T-cell (primary cell): ENCODE data around the gene ACTA2. TPM values are rescaled to one million over a fixed set of nuclear protein-coding genes. Genes with fewer than 3 reads are reported as not detected.

Source experiments
- ATAC-seq, 4 experiments: fragments of 200-7000 bp in 3 of 4; fragments of 150-1000 bp in 1 of 4; cut with Tn5 transposase; replicated peaks in 1 of 4; 1 replicate in 3 of 4; 2 replicates in 1 of 4; pipeline ENCODE4 v1.10.0; 2021; ENCODE audit warnings: moderate library complexity in 3 of 4, mild to moderate bottlenecking in 2 of 4, moderate number of reproducible peaks in 1 of 4
- CTCF ChIA-PET, 2 donors: fragments of 300-600 bp; sonication (Branson Sonifier 250); formaldehyde crosslinking; loops; one replicate each; lab custom pipeline; 2022; ENCODE audit warnings: antibody characterized with exemption in 2 of 2; lab: Charles Lee
- POLR2A ChIA-PET, 2 donors: fragments of 300-600 bp; sonication (Branson Sonifier 250); formaldehyde crosslinking; loops; one replicate each; lab custom pipeline; 2022; ENCODE audit warnings: antibody characterized with exemption in 2 of 2; lab: Charles Lee
- DNase-seq, 35 experiments: peaks; one replicate each; pipeline versions ENCODE4 v3.0.0 to v3.0.0-alpha.2; 2013 to 2023
- H3K27ac ChIP-seq: one replicate; pipeline ENCODE4 v1.5.1; 2013; ENCODE audit warnings: low read length
- H3K27me3 ChIP-seq, 2 experiments: replicated peaks in 1 of 2; 1 replicate in 1 of 2; 2 replicates in 1 of 2; pipeline versions ENCODE4 v1.6.1 to v1.7.0; 2013; ENCODE audit warnings: low read length in 1 of 2, mixed read lengths in 1 of 2; ENCODE audit not compliant: control insufficient read depth in 2 of 2, insufficient read depth in 2 of 2; ENCODE audit errors: extremely low read depth in 1 of 2
- H3K36me3 ChIP-seq, 2 donors: 1 replicate in 1 of 2; 2 replicates in 1 of 2; pipeline versions ENCODE4 v1.6.1 to v1.7.0; 2013; ENCODE audit warnings: low read length in 1 of 2; ENCODE audit not compliant: control insufficient read depth in 2 of 2, insufficient read depth in 1 of 2; ENCODE audit errors: extremely low read depth in 1 of 2
- H3K4me1 ChIP-seq, 2 experiments: 1 replicate in 1 of 2; 2 replicates in 1 of 2; pipeline versions ENCODE4 v1.6.1 to v1.7.0; 2013; ENCODE audit warnings: low read length in 2 of 2, mixed read lengths in 1 of 2; ENCODE audit not compliant: insufficient read depth in 2 of 2, control insufficient read depth in 1 of 2; ENCODE audit errors: extremely low read depth in 1 of 2
- H3K4me3 ChIP-seq, 2 donors: 1 replicate in 1 of 2; 2 replicates in 1 of 2; pipeline versions ENCODE4 v1.5.1 to v1.7.0; 2013; ENCODE audit warnings: mild to moderate bottlenecking in 2 of 2, low read length in 1 of 2, moderate library complexity in 1 of 2; ENCODE audit not compliant: control insufficient read depth in 1 of 2; ENCODE audit errors: extremely low read depth in 1 of 2
- H3K9me3 ChIP-seq: 2 replicates; pipeline ENCODE4 v1.7.0; 2013
- H3K27ac Mint-ChIP-seq, 2 donors: one replicate each; pipeline ENCODE4 v1.8.0; 2020 to 2021; ENCODE audit warnings: mild to moderate bottlenecking in 2 of 2, mixed read lengths in 2 of 2
- H3K27me3 Mint-ChIP-seq, 2 donors: one replicate each; pipeline ENCODE4 v1.8.0; 2021 to 2022; ENCODE audit warnings: mixed read lengths in 2 of 2
- H3K36me3 Mint-ChIP-seq: one replicate; pipeline ENCODE4 v1.8.0; 2021; ENCODE audit warnings: mixed read lengths
- H3K4me1 Mint-ChIP-seq, 3 donors: one replicate each; pipeline ENCODE4 v1.8.0; 2020 to 2022; ENCODE audit warnings: mixed read lengths in 3 of 3, mild to moderate bottlenecking in 1 of 3
- H3K4me3 Mint-ChIP-seq, 3 donors: one replicate each; pipeline ENCODE4 v1.8.0; 2020 to 2022; ENCODE audit warnings: mild to moderate bottlenecking in 3 of 3, mixed read lengths in 3 of 3, moderate library complexity in 3 of 3
- H3K9me3 Mint-ChIP-seq, 3 donors: one replicate each; pipeline ENCODE4 v1.8.0; 2020 to 2022; ENCODE audit warnings: mixed read lengths in 3 of 3
- WGBS: methylation state at CpG from one replicate; pipeline ENCODE4 v1.1.5; 2013; ENCODE audit warnings: missing lambda C conversion rate; ENCODE audit not compliant: insufficient coverage; 5-methylcytosine and 5-hydroxymethylcytosine counted together
- total RNA-seq, 35 experiments: library from RNA in 6 of 35; stranded (reverse) in 6 of 35; fragments of 120-200 nt in 1 of 35; gene quantifications; one replicate each; pipeline versions ENCODE4 v1.2.1 to v1.2.4 and lab custom pipeline; 2013 to 2026

ACTA2 gene
- total RNA-seq, 5 donors from 2014 or later (not counting 1 experiment from before 2014, with no cell fraction given) = 4.0 to 7.8 (median 5.3) TPM

DNA sequence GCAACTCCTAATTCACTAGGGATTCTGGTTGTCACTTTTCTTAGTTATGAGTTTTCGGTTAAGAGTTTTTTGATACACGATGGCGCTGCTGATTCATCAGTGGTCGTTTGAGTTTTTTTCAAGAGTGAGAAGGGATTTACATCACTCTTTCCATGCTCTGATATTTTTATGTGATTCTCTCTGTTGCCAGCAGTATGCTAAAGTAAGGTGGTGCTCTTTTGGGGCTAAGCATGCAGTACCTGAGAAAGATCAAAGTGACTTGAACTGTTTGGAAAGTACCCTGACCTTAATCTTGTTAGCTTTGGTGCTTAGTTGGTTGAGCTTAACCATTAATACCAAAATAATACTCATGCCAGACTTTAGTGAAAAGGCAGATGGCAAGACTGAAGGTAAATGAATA lies 44.4 kb downstream of the ACTA2 start:
- POLR2A ChIA-PET = no interaction called here
- DNase-seq = peak in 1 of 35 experiments; percentile 25
- ATAC-seq = peak in 1 of 4 experiments; percentile 72
- Histone ChIP-seq H3K4me3 (no peak overlapping the region), H3K9me3 (no peaks in the 10 kb centered on the region), H3K27ac (no peak overlapping the region), H3K4me1 (no peaks in the 10 kb centered on the region), H3K36me3 (peaks cover 0 to 62% of the 10 kb centered on the region in 2 donors), H3K27me3 (no peaks in the 10 kb centered on the region)
- Mint-ChIP-seq H3K36me3 (peaks cover 60% of the 10 kb centered on the region), H3K4me1 (peaks cover 5 to 9% (median 5%) of the 10 kb centered on the region in 3 donors), H3K4me3 (no peak overlapping the region), H3K9me3 (no peaks in the 10 kb centered on the region), H3K27me3 (no peaks in the 10 kb centered on the region), H3K27ac (peak overlapping the region in 1 of 2 donors; percentile 7)
- CTCF ChIA-PET = interaction anchor here in 1 of 2 donors (0.6 to 1.5 kb wide), 3 partner anchors 72 to 307 kb away, joined by 3 to 7 read pairs (median 3); no protein-coding TSS in a partner anchor
- no CpG with 5 or more reads among the region's 4 CpGs for WGBS

DNA sequence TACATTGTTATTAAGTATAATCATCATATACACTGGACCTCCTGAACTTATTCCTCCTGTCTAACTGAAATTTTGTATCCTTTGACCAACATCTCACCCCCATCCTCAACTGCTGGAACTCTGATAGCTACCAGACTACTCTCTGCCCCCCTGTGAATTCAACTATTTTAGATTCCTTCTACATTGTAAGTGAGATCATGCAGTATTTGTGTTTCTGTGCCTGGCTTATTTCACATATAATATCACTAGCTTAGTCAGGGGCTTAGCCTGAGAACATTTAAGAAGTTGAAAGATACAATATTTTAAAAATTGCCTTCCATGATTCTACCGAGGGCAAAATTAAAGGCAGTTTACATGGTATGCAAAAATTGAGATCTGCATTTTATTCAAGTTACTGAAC lies 45.7 kb downstream of the ACTA2 start:
- DNase-seq (no peak), ATAC-seq (no peak)
- Histone ChIP-seq H3K27ac (no peak overlapping the region), H3K4me3 (no peak overlapping the region), H3K9me3 (no peaks in the 10 kb centered on the region), H3K36me3 (peaks cover 7 to 68% of the 10 kb centered on the region in 2 donors), H3K4me1 (no peaks in the 10 kb centered on the region), H3K27me3 (no peaks in the 10 kb centered on the region)
- CTCF ChIA-PET = interaction anchor here (0.6 to 1.5 kb wide), 4 partner anchors 26 to 71 kb away, joined by 3 to 7 read pairs (median 5); no protein-coding TSS in a partner anchor
- WGBS = no CpG with 5 or more reads among the region's 1 CpG
- POLR2A ChIA-PET = interaction anchor here (0.5 to 1.0 kb wide), 4 partner anchors 12 to 57 kb away, joined by 3 to 5 read pairs (median 4); no protein-coding TSS in a partner anchor
- no peak overlapping the region for H3K4me3 Mint-ChIP-seq
- H3K27me3 Mint-ChIP-seq = no peaks in the 10 kb centered on the region
- H3K36me3 Mint-ChIP-seq = peaks cover 55% of the 10 kb centered on the region
- H3K4me1 Mint-ChIP-seq = peaks cover 6 to 10% (median 7%) of the 10 kb centered on the region in 3 donors
- no peaks in the 10 kb centered on the region for H3K9me3 Mint-ChIP-seq
- no peak overlapping the region for H3K27ac Mint-ChIP-seq

DNA sequence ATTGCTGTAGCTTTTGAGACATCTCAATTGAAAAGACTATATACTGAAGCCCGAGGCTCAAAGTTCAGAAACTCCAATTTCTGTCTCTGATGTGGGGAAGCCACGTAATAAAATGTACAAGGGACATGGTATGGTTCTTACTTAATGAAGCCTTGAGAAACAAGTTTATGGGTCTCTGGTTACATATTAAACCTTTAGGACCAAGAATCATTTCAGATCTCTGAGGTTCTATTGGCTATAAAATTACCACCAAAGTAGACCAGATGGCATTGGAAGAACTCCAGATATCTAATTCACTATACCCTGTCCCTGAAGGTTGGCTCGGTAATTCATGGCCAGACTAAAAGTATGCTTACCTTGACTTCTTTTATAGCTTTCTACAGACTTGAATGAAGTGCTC lies 48.9 kb downstream of the ACTA2 start:
- Histone ChIP-seq H3K27me3 (no peaks in the 10 kb centered on the region), H3K4me1 (peaks cover 0 to 2% of the 10 kb centered on the region in 2 experiments), H3K27ac (no peak overlapping the region), H3K36me3 (peaks cover 7 to 64% of the 10 kb centered on the region in 2 donors), H3K9me3 (no peaks in the 10 kb centered on the region), H3K4me3 (no peak overlapping the region)
- peaks cover 21 to 36% (median 32%) of the 10 kb centered on the region in 3 donors for H3K4me1 Mint-ChIP-seq
- H3K4me3 Mint-ChIP-seq = no peak overlapping the region
- no peak for DNase-seq
- no peaks in the 10 kb centered on the region for H3K9me3 Mint-ChIP-seq
- H3K36me3 Mint-ChIP-seq = peaks cover 52% of the 10 kb centered on the region
- no peak overlapping the region for H3K27ac Mint-ChIP-seq
- H3K27me3 Mint-ChIP-seq = no peaks in the 10 kb centered on the region
- no peak for ATAC-seq
- ChIA-PET CTCF (interaction anchor here in 1 of 2 donors (0.5 kb wide), 1 partner anchor 39 kb away, joined by 3 read pairs; no protein-coding TSS in a partner anchor), POLR2A (no interaction called here)
- 78% methylated on average over 3 of the region's 3 CpGs for WGBS

DNA sequence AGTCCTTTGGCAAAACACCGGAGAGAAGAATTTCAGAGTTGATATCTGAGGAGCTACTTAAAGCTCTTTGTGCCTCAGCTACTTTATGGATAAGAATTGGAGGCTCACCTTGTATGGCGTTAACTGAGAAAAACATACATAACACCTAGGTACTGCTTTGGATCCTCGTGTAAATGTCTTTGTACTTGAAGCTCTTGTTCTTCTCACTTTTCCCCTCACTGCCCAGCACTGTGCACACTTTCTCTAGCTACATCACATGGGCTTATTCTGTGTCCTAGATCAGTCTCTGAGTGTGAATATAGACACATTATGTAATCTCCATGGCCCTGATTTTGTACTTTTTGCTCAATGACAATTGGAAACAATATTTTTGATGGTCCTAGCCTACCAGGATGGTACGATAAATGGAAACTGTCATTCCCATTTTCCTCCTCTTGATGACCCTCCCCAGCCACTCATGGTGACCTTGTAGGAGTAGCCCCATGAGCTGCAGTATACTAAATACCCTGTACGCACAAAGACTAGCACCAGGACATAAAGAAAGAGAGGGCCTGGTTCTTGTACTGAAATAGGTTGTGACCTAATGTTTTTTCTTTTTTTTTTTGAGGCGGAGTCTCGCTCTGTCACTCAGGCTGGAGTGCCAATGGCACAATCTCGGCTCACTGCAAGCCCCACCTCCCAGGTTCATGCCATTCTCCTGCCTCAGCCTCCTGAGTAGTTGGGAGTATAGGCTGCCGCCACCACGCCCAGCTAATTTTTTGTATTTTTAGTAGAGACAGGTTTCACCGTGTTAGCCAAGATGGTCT lies 50.4 kb downstream of the ACTA2 start:
- no peak for DNase-seq
- H3K4me1 ChIP-seq = peaks cover 3 to 5% of the 10 kb centered on the region in 2 experiments
- peaks cover 31 to 43% (median 38%) of the 10 kb centered on the region in 3 donors for H3K4me1 Mint-ChIP-seq
- H3K27me3 Mint-ChIP-seq = no peaks in the 10 kb centered on the region
- CTCF ChIA-PET = interaction anchor here (0.6 to 1.6 kb wide), 6 partner anchors 27 to 1031 kb away, joined by 3 to 6 read pairs (median 3); no protein-coding TSS in a partner anchor
- H3K36me3 ChIP-seq = peaks cover 7 to 55% of the 10 kb centered on the region in 2 donors
- peaks cover 43% of the 10 kb centered on the region for H3K36me3 Mint-ChIP-seq
- H3K27ac Mint-ChIP-seq = peak overlapping the region; percentile 4 to 61
- H3K4me3 Mint-ChIP-seq = no peak overlapping the region
- 100% methylated on average over 2 of the region's 11 CpGs for WGBS
- H3K9me3 Mint-ChIP-seq = no peaks in the 10 kb centered on the region
- no peaks in the 10 kb centered on the region for H3K9me3 ChIP-seq
- POLR2A ChIA-PET = no interaction called here
- no peak overlapping the region for H3K4me3 ChIP-seq
- no peaks in the 10 kb centered on the region for H3K27me3 ChIP-seq
- no peak for ATAC-seq
- H3K27ac ChIP-seq = no peak overlapping the region

DNA sequence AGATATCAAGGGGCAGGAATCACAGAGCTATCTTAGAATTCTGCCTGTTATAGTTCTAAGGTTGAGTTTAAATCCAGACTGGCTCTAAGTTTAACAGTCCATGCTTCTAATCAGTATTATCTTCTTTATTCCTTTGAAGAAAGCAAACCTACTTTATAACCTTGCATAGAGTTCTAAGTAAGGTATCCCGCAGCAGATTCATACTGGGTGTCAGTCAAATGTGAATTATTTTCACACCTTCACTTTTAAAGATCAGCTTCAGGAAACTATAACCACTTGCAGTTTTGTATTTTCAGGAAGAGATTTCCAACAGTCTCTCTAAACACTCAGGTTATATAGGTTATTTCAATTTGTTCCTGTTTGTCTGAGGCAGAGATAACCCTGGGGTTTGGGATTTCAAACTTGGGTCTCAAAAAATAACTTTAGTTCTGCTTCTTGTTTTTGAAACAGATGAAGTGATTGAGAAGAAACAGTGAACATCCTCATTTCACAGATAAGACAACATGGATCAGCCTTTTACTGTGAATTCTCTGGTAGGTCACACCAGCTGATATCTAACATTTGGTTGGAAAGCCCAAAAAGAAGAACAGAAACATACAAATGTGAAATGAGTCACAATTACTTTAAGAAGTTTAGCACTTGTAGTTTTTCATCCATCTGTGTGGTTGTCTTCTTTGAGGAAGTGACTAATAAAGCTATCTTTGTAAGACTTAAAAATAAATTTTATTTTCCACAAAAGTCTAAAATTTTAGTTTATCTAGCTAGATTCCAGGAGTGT lies 51.2 kb downstream of the ACTA2 start:
- CTCF ChIA-PET = interaction anchor here (0.6 to 1.6 kb wide), 6 partner anchors 28 to 1030 kb away, joined by 3 to 6 read pairs (median 3); no protein-coding TSS in a partner anchor
- H3K4me3 ChIP-seq = no peak overlapping the region
- H3K4me3 Mint-ChIP-seq = peak overlapping the region in 1 of 3 donors; percentile 20

More for the DNA sequence above, 51.2 kb downstream of the ACTA2 start:
- no peaks in the 10 kb centered on the region for H3K9me3 ChIP-seq
- no peaks in the 10 kb centered on the region for H3K27me3 ChIP-seq
- peak in 2 of 4 experiments; percentile 19 to 23 for ATAC-seq
- H3K27ac ChIP-seq = no peak overlapping the region
- peaks cover 5 to 9% of the 10 kb centered on the region in 2 experiments for H3K4me1 ChIP-seq
- Mint-ChIP-seq H3K4me1 (peaks cover 39 to 51% (median 46%) of the 10 kb centered on the region in 3 donors), H3K27ac (peak overlapping the region; percentile 46 to 61), H3K36me3 (peaks cover 42% of the 10 kb centered on the region), H3K9me3 (no peaks in the 10 kb centered on the region), H3K27me3 (no peaks in the 10 kb centered on the region)
- no CpG with 5 or more reads among the region's 1 CpG for WGBS
- POLR2A ChIA-PET = no interaction called here
- DNase-seq = no peak
- peaks cover 7 to 49% of the 10 kb centered on the region in 2 donors for H3K36me3 ChIP-seq
